B cell (primary cell): ENCODE results near the gene CPLANE1. TPM values are rescaled to one million over a fixed set of nuclear protein-coding genes. Genes with fewer than 3 reads are reported as not detected.

Experiments
- ATAC-seq: fragments of 200-7000 bp; cut with Tn5 transposase; one replicate; pipeline ENCODE4 v1.10.0; 2021; ENCODE audit warnings: low read depth, mild to moderate bottlenecking, moderate number of reproducible peaks, moderate library complexity
- CTCF ChIA-PET: fragments of 350-600 bp; sonication (Branson Sonifier 250); formaldehyde crosslinking; loops from one replicate; lab custom pipeline; 2021; ENCODE audit warnings: antibody characterized with exemption, inconsistent platforms; lab: Charles Lee
- POLR2A ChIA-PET: fragments of 350-600 bp; sonication (Branson Sonifier 250); formaldehyde crosslinking; loops from one replicate; lab custom pipeline; 2021; ENCODE audit warnings: antibody characterized with exemption; lab: Charles Lee
- DNase-seq: peaks from one replicate; pipeline ENCODE4 v3.0.0; 2013
- H2AFZ ChIP-seq: 2 replicates; pipeline ENCODE4 v1.6.1; 2012; ENCODE audit warnings: mild to moderate bottlenecking, low read depth, low read length; ENCODE audit not compliant: insufficient read depth, poor library complexity, severe bottlenecking
- H3K27ac ChIP-seq, 2 donors: 1 replicate in 1 of 2; 2 replicates in 1 of 2; pipeline ENCODE4 v1.5.1; 2012 to 2013; ENCODE audit warnings: low read length in 2 of 2, mild to moderate bottlenecking in 2 of 2, moderate library complexity in 1 of 2
- H3K27me3 ChIP-seq, 4 experiments: fragments of 200-600 bp in 1 of 4; sonication (generic) in 1 of 4; replicated peaks in 1 of 4; 1 replicate in 2 of 4; 2 replicates in 2 of 4; pipeline versions ENCODE4 v1.6.1 to v1.7.0; 2013 to 2016; ENCODE audit warnings: low read length in 3 of 4, mild to moderate bottlenecking in 2 of 4, mixed read lengths in 1 of 4, moderate library complexity in 1 of 4; ENCODE audit not compliant: insufficient read depth in 4 of 4, control insufficient read depth in 3 of 4; ENCODE audit errors: control extremely low read depth in 1 of 4
- H3K36me3 ChIP-seq, 2 experiments: replicated peaks in 1 of 2; 1 replicate in 1 of 2; 2 replicates in 1 of 2; pipeline versions ENCODE4 v1.6.1 to v1.7.1; 2013; ENCODE audit warnings: low read length in 1 of 2; ENCODE audit not compliant: insufficient read depth in 2 of 2, control insufficient read depth in 1 of 2; ENCODE audit errors: control extremely low read depth in 1 of 2, extremely low read depth in 1 of 2
- H3K4me1 ChIP-seq, 2 donors: fragments of 200-600 bp in 1 of 2; sonication (generic) in 1 of 2; 1 replicate in 1 of 2; 2 replicates in 1 of 2; pipeline versions ENCODE4 v1.5.1 to v1.6.1; 2013 to 2017; ENCODE audit warnings: low read length in 2 of 2; ENCODE audit not compliant: control insufficient read depth in 2 of 2, insufficient read depth in 2 of 2
- H3K4me2 ChIP-seq: replicated peaks from 2 replicates; pipeline ENCODE3; 2012; ENCODE audit warnings: mild to moderate bottlenecking, low read depth, low read length; ENCODE audit not compliant: poor library complexity, severe bottlenecking
- H3K4me3 ChIP-seq, 5 experiments: fragments of 200-600 bp in 1 of 5; sonication (generic) in 1 of 5; 1 replicate in 3 of 5; 2 replicates in 2 of 5; pipeline versions ENCODE4 v1.5.1 to v1.7.0; 2011 to 2016; ENCODE audit warnings: low read length in 4 of 5, mild to moderate bottlenecking in 4 of 5, low read depth in 2 of 5, control low read depth in 1 of 5, moderate library complexity in 1 of 5; ENCODE audit not compliant: insufficient read depth in 1 of 5; ENCODE audit errors: control extremely low read depth in 1 of 5, extremely low read depth in 1 of 5
- H3K79me2 ChIP-seq: fragments of 200-600 bp; sonication (generic); one replicate; pipeline ENCODE4 v1.6.0; 2016; ENCODE audit warnings: low read length; ENCODE audit not compliant: control insufficient read depth, insufficient read depth
- H3K9ac ChIP-seq: fragments of 200-600 bp; sonication (generic); 2 replicates; pipeline ENCODE4 v1.6.1; 2017; ENCODE audit warnings: mild to moderate bottlenecking, low read length, moderate library complexity
- H3K9me3 ChIP-seq, 3 donors: one replicate each; pipeline versions ENCODE4 v1.6.1 to v1.7.1; 2013; ENCODE audit warnings: low read length in 2 of 3; ENCODE audit not compliant: control insufficient read depth in 2 of 3, insufficient read depth in 1 of 3; ENCODE audit errors: control extremely low read depth in 1 of 3
- H4K20me1 ChIP-seq: 2 replicates; pipeline ENCODE4 v1.6.0; 2012; ENCODE audit warnings: mild to moderate bottlenecking, low read length; ENCODE audit not compliant: insufficient read depth, control insufficient read depth, poor library complexity, severe bottlenecking
- H3K27ac Mint-ChIP-seq: one replicate; pipeline ENCODE4 v1.8.0; 2021; ENCODE audit warnings: mixed read lengths
- H3K27me3 Mint-ChIP-seq: one replicate; pipeline ENCODE4 v1.8.0; 2021; ENCODE audit warnings: mixed read lengths
- H3K4me1 Mint-ChIP-seq: one replicate; pipeline ENCODE4 v1.8.0; 2021; ENCODE audit warnings: mixed read lengths
- H3K4me3 Mint-ChIP-seq: one replicate; pipeline ENCODE4 v1.8.0; 2021; ENCODE audit warnings: mixed read lengths
- H3K9me3 Mint-ChIP-seq: one replicate; pipeline ENCODE4 v1.8.0; 2022; ENCODE audit warnings: mixed read lengths; ENCODE audit not compliant: insufficient read depth
- CTCF ChIP-seq: fragments of 200-600 bp; IDR thresholded peaks from one replicate; pipeline ENCODE4 v1.8.0; 2022; ENCODE audit warnings: antibody characterized with exemption, mild to moderate bottlenecking
- EZH2 ChIP-seq: IDR thresholded peaks from 2 replicates; pipeline ENCODE4 v1.6.1; 2012; ENCODE audit warnings: borderline replicate concordance, low read depth, mild to moderate bottlenecking, moderate library complexity, low read length; ENCODE audit not compliant: insufficient read depth, poor library complexity, severe bottlenecking
- WGBS: methylation state at CpG from one replicate; pipeline ENCODE4 v1.1.5; 2013; ENCODE audit warnings: missing lambda C conversion rate; ENCODE audit not compliant: insufficient coverage; 5-methylcytosine and 5-hydroxymethylcytosine counted together
- intact Hi-C: fragments of 100-400 bp; cut with micrococcal nuclease; formaldehyde crosslinking; loops from one replicate; pipeline ENCODE4 v1.10.0; 2022
- polyA plus RNA-seq: library from polyadenylated mRNA; depleted of rRNA; stranded (reverse); fragments of >200 nt; gene quantifications from 2 replicates; pipeline ENCODE4 v1.2.3, GENCODE V29; 2012
- total RNA-seq, 2 donors: library from RNA; stranded (reverse); fragments of 120-200 nt in 1 of 2; gene quantifications; 1 replicate in 1 of 2; 2 replicates in 1 of 2; pipeline versions ENCODE4 v1.2.3 to v1.2.4, GENCODE V29; 2013 to 2022

The CPLANE1 gene
- total and polyA plus RNA-seq, 2 donors (not counting 1 experiment from before 2014, with no cell fraction given) = 1.9 to 17.9 TPM

GRCh38 chr5:37077146-37077545 lies 172.0 kb downstream of the CPLANE1 start:
- Histone ChIP-seq H4K20me1 (no peaks in the 10 kb centered on the region), H3K4me1 (no peaks in the 10 kb centered on the region), H3K9ac (no peak overlapping the region), H3K27ac (no peak overlapping the region), H3K36me3 (peaks cover 0 to 1% of the 10 kb centered on the region in 2 experiments), H3K4me3 (no peak overlapping the region), H3K27me3 (no peaks in the 10 kb centered on the region), H3K9me3 (no peaks in the 10 kb centered on the region), H3K4me2 (no peak overlapping the region), H3K79me2 (no peaks in the 10 kb centered on the region), H2AFZ (no peak overlapping the region)
- ChIA-PET POLR2A (no interaction called here), CTCF (no interaction called here)
- DNase-seq (no peak), ATAC-seq (no peak)
- no CpG with 5 or more reads among the region's 1 CpG for WGBS
- Mint-ChIP-seq H3K4me3 (no peak overlapping the region), H3K9me3 (no peaks in the 10 kb centered on the region), H3K27ac (no peak overlapping the region), H3K27me3 (no peaks in the 10 kb centered on the region), H3K4me1 (no peaks in the 10 kb centered on the region)
- TF ChIP-seq EZH2 = no peak
- TF ChIP-seq CTCF = no peak
- intact Hi-C loops = no loop called here

GRCh38 chr5:37075399-37075950 lies 173.7 kb downstream of the CPLANE1 start:
- no peak for DNase-seq
- Histone ChIP-seq H3K4me1 (no peaks in the 10 kb centered on the region), H3K36me3 (peaks cover 0 to under 1% of the 10 kb centered on the region in 2 experiments), H3K27me3 (no peaks in the 10 kb centered on the region), H3K27ac (no peak overlapping the region), H3K9me3 (no peaks in the 10 kb centered on the region), H4K20me1 (no peaks in the 10 kb centered on the region), H3K79me2 (no peaks in the 10 kb centered on the region), H3K4me2 (no peak overlapping the region), H2AFZ (no peak overlapping the region), H3K9ac (no peak overlapping the region), H3K4me3 (no peak overlapping the region)
- ChIA-PET POLR2A (no interaction called here), CTCF (no interaction called here)
- Mint-ChIP-seq H3K4me1 (no peaks in the 10 kb centered on the region), H3K9me3 (no peaks in the 10 kb centered on the region), H3K27me3 (no peaks in the 10 kb centered on the region), H3K4me3 (no peak overlapping the region), H3K27ac (no peak overlapping the region)
- intact Hi-C loops = no loop called here
- 100% methylated on average over 1 of the region's 3 CpGs for WGBS
- TF ChIP-seq CTCF (no peak), EZH2 (no peak)
- ATAC-seq = no peak
